ENCODE measurements around the gene ELOVL1. TPM values are rescaled to one million over a fixed set of nuclear protein-coding genes. Genes with fewer than 3 reads are reported as not detected.

Gene ELOVL1
- polyA plus RNA-seq, 1 donor (not counting 4 experiments of a cell fraction or from before 2014, with no cell fraction given), result 283 TPM

DNA sequence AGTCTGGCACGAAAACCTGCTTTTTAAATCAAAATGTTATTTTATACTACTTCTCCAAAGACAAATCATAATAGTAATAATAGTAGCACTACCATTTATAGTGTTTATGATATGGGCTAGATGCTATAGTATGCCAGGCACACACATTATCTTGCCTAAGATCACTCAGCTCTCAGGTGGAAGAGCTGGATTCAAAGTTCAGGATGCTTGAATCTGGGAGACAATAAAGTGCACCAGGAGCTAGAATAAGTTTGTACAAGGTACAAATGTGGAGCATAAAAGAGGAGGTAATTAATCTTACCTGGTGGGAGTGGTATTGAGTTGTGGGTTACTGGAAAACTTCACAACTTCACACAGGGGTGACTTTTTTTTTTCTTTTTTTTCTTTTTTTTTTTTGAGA is 10.0 kb upstream of the ELOVL1 start:
- Histone ChIP-seq H3K79me2 (ENCODE audit: control insufficient read depth, insufficient read depth, low read length) (no peaks in the 10 kb centered on the region), H3K4me3 (ENCODE audit: control insufficient read depth in 2 of 3, extremely low read depth in 1 of 3, insufficient read depth in 2 of 3, low read depth in 1 of 3, low read length in 3 of 3) (no peak overlapping the region), H3K9me1 (ENCODE audit: control insufficient read depth, extremely low read depth, insufficient read depth, low read length) (no peaks in the 10 kb centered on the region), H3K9me3 (ENCODE audit: control insufficient read depth, low read depth, low read length) (no peaks in the 10 kb centered on the region), H3K4me2 (ENCODE audit: control insufficient read depth, extremely low read depth, insufficient read depth, low read depth, low read length) (no peak overlapping the region), H3K9ac (ENCODE audit: control insufficient read depth, extremely low read depth, insufficient read depth, low read length) (no peak overlapping the region), H3K4me1 (ENCODE audit: control insufficient read depth, extremely low read depth, insufficient read depth, low read length) (peaks cover 21% of the 10 kb centered on the region), H4K20me1 (ENCODE audit: control insufficient read depth, extremely low read depth, insufficient read depth, low read length) (no peaks in the 10 kb centered on the region), H3K27me3 (ENCODE audit: control insufficient read depth, extremely low read depth, insufficient read depth, low read length) (no peaks in the 10 kb centered on the region), H2AFZ (ENCODE audit: control insufficient read depth, low read length) (no peak overlapping the region), H3K27ac (ENCODE audit: control insufficient read depth, insufficient read depth, low read length) (no peak overlapping the region), H3K36me3 (ENCODE audit: control insufficient read depth in 2 of 2, extremely low read depth in 1 of 2, insufficient read depth in 2 of 2, low read length in 2 of 2) (peaks cover 10 to 13% of the 10 kb centered on the region in 2 experiments)
- TF ChIP-seq, protein P1, sequence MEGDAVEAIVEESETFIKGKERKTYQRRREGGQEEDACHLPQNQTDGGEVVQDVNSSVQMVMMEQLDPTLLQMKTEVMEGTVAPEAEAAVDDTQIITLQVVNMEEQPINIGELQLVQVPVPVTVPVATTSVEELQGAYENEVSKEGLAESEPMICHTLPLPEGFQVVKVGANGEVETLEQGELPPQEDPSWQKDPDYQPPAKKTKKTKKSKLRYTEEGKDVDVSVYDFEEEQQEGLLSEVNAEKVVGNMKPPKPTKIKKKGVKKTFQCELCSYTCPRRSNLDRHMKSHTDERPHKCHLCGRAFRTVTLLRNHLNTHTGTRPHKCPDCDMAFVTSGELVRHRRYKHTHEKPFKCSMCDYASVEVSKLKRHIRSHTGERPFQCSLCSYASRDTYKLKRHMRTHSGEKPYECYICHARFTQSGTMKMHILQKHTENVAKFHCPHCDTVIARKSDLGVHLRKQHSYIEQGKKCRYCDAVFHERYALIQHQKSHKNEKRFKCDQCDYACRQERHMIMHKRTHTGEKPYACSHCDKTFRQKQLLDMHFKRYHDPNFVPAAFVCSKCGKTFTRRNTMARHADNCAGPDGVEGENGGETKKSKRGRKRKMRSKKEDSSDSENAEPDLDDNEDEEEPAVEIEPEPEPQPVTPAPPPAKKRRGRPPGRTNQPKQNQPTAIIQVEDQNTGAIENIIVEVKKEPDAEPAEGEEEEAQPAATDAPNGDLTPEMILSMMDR (optimal IDR thresholded peaks at IDR 0.05 in 1 of 3, IDR thresholded peaks at IDR 0.05 in 1 of 3, conservative IDR thresholded peaks at IDR 0.05 in 1 of 3; ENCODE audit: extremely low read depth in 1 of 3, insufficient read depth in 2 of 3, low read length in 3 of 3), result no peak
- no peak for TF ChIP-seq EZH2 (IDR thresholded peaks at IDR 0.05; ENCODE audit: low read length)
- no peak for FAIRE-seq
- dilution Hi-C loops (cut with MboI; ENCODE audit: extremely low pct_ligation_motif_present, low sequenced_read_pairs), result no loop called here
- DNase-seq (ENCODE audit: low read depth, low spot score), result no peak

DNA sequence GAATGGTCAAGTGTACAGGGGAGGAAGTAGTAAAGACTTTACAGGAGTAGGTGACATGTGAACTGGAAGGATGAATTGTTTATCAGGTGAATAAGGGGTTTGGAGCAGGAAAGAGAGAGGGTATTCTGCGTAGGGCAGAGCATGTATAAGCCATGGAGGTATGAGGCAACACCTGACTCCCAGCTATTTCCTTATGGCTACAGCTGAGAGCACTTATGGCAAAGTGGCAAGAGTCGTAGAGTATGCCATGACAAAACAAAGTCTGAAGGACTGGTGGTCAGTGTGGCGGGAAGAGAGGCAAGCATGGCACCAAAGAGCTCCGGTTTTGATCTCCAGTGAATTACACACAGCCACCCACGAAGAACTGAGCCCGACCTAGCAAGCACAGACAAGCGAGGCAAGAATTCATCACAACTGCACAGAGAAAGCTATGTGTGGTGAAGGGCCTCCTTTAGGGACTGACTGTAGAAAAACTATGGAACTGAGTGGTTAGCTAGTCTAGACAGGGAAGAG is 9.0 kb upstream of the ELOVL1 start:
- Histone ChIP-seq H2AFZ (ENCODE audit: control insufficient read depth, low read length) (no peak overlapping the region), H3K9me3 (ENCODE audit: control insufficient read depth, low read depth, low read length) (no peaks in the 10 kb centered on the region), H3K79me2 (ENCODE audit: control insufficient read depth, insufficient read depth, low read length) (no peaks in the 10 kb centered on the region), H3K4me3 (ENCODE audit: control insufficient read depth in 2 of 3, extremely low read depth in 1 of 3, insufficient read depth in 2 of 3, low read depth in 1 of 3, low read length in 3 of 3) (no peak overlapping the region), H3K27me3 (ENCODE audit: control insufficient read depth, extremely low read depth, insufficient read depth, low read length) (no peaks in the 10 kb centered on the region), H3K27ac (ENCODE audit: control insufficient read depth, insufficient read depth, low read length) (no peak overlapping the region), H3K9me1 (ENCODE audit: control insufficient read depth, extremely low read depth, insufficient read depth, low read length) (no peaks in the 10 kb centered on the region), H3K9ac (ENCODE audit: control insufficient read depth, extremely low read depth, insufficient read depth, low read length) (no peak overlapping the region), H4K20me1 (ENCODE audit: control insufficient read depth, extremely low read depth, insufficient read depth, low read length) (no peaks in the 10 kb centered on the region), H3K36me3 (ENCODE audit: control insufficient read depth in 2 of 2, extremely low read depth in 1 of 2, insufficient read depth in 2 of 2, low read length in 2 of 2) (peaks cover 3 to 4% of the 10 kb centered on the region in 2 experiments), H3K4me1 (ENCODE audit: control insufficient read depth, extremely low read depth, insufficient read depth, low read length) (peaks cover 31% of the 10 kb centered on the region), H3K4me2 (ENCODE audit: control insufficient read depth, extremely low read depth, insufficient read depth, low read depth, low read length) (no peak overlapping the region)
- dilution Hi-C loops (cut with MboI; ENCODE audit: extremely low pct_ligation_motif_present, low sequenced_read_pairs), result no loop called here
- DNase-seq (ENCODE audit: low read depth, low spot score) (no peak), FAIRE-seq (peak; percentile 36)
- no peak for TF ChIP-seq EZH2 (IDR thresholded peaks at IDR 0.05; ENCODE audit: low read length)
- TF ChIP-seq, protein P1 (optimal IDR thresholded peaks at IDR 0.05 in 1 of 3, IDR thresholded peaks at IDR 0.05 in 1 of 3, conservative IDR thresholded peaks at IDR 0.05 in 1 of 3; ENCODE audit: extremely low read depth in 1 of 3, insufficient read depth in 2 of 3, low read length in 3 of 3), result no peak

Data from keratinocyte (primary cell).